Measurements from ENCODE around the gene MRPL12. TPM values are rescaled to one million over a fixed set of nuclear protein-coding genes. Genes with fewer than 3 reads are reported as not detected.

Gene MRPL12
- total and polyA plus RNA-seq, 2 of the 13 experiments (the other 11 are each of a cell fraction or from before 2014, with no cell fraction given) = 39.1 to 94.1 TPM

- no peak; the same call in 1 of the 2 replicates for TF ChIP-seq ZNF296 (CRISPR knock-in tag; conservative IDR thresholded peaks at IDR 0.05)
- TF ChIP-seq POLR2AphosphoS2 (IDR thresholded peaks at IDR 0.05; ENCODE audit: low read depth, low read length) = no peak
- TF ChIP-seq MNT (IDR thresholded peaks at IDR 0.05) = peak; percentile 72
- TF ChIP-seq PHF21A (CRISPR knock-in tag; IDR thresholded peaks at IDR 0.05) = 0 out of 2 replicates have a peak, but pooled peaks have one; percentile 35
- TF ChIP-seq ZSCAN9 (CRISPR knock-in tag; IDR thresholded peaks at IDR 0.05; ENCODE audit: borderline replicate concordance) = no peak
- no peak for TF ChIP-seq ZNF768 (CRISPR knock-in tag; IDR thresholded peaks at IDR 0.05)
- no peak for TF ChIP-seq ZBTB4 (CRISPR knock-in tag; IDR thresholded peaks at IDR 0.05; ENCODE audit: borderline replicate concordance)
- TF ChIP-seq ZNF546 (CRISPR knock-in tag; conservative IDR thresholded peaks at IDR 0.05) = no peak
- no peak for TF ChIP-seq NCOA1 (CRISPR knock-in tag; IDR thresholded peaks at IDR 0.05)
- TF ChIP-seq ZMYM2 (CRISPR knock-in tag; IDR thresholded peaks at IDR 0.05) = no peak
- no peak for TF ChIP-seq YEATS4 (CRISPR knock-in tag; IDR thresholded peaks at IDR 0.05; ENCODE audit: borderline replicate concordance)
- peak; percentile 64; the same call in 1 of the 2 replicates for TF ChIP-seq TFDP2 (CRISPR knock-in tag; IDR thresholded peaks at IDR 0.05)
- TF ChIP-seq ZNF737 (CRISPR knock-in tag; IDR thresholded peaks at IDR 0.05; ENCODE audit: borderline replicate concordance) = 0 out of 2 replicates have a peak, but pooled peaks have one; percentile 16
Measured at GRCh38 chr17:81684442-81684911, 18.7 kb upstream of the MRPL12 start (continued).

Data from HepG2 (cell line).